ENCODE data around the gene ARHGAP31.

ARHGAP31 gene

GRCh38 chr3:119329551-119329950 is 35.4 kb downstream of the ARHGAP31 start:
- TF ChIP-seq TOX (CRISPR knock-in tag; IDR thresholded peaks at IDR 0.05; ENCODE audit: borderline replicate concordance) (no peak), ZFP3 (CRISPR knock-in tag; IDR thresholded peaks at IDR 0.05) (no peak)
- ATAC-seq, result no peak

- no peak for TF ChIP-seq CSDC2 (CRISPR knock-in tag; IDR thresholded peaks at IDR 0.05)
- no peak for TF ChIP-seq ZNF70 (CRISPR knock-in tag; IDR thresholded peaks at IDR 0.05)
- TF ChIP-seq ISL1 (CRISPR knock-in tag; IDR thresholded peaks at IDR 0.05), result no peak
- TF ChIP-seq ZFP3 (CRISPR knock-in tag; IDR thresholded peaks at IDR 0.05), result no peak
- no peak for TF ChIP-seq TCF4 (CRISPR knock-in tag; IDR thresholded peaks at IDR 0.05; ENCODE audit: borderline replicate concordance)
- no peak for TF ChIP-seq ESRRG (CRISPR knock-in tag; IDR thresholded peaks at IDR 0.05)
- no peak for TF ChIP-seq ZNF565 (CRISPR knock-in tag; conservative IDR thresholded peaks at IDR 0.05; ENCODE audit: low read depth)
- no peak for TF ChIP-seq TOX (CRISPR knock-in tag; IDR thresholded peaks at IDR 0.05; ENCODE audit: borderline replicate concordance)
- TF ChIP-seq PPARA (CRISPR knock-in tag; IDR thresholded peaks at IDR 0.05; ENCODE audit: borderline replicate concordance), result no peak
- TF ChIP-seq OSR1 (CRISPR knock-in tag; IDR thresholded peaks at IDR 0.05), result no peak
- no peak for TF ChIP-seq PATZ1 (CRISPR knock-in tag; IDR thresholded peaks at IDR 0.05; ENCODE audit: borderline replicate concordance)
- no peak for TF ChIP-seq BACH2 (CRISPR knock-in tag; IDR thresholded peaks at IDR 0.05; ENCODE audit: borderline replicate concordance)
- no peak for TF ChIP-seq POU6F1 (CRISPR knock-in tag; IDR thresholded peaks at IDR 0.05; ENCODE audit: borderline replicate concordance, low read depth)
- no peak for TF ChIP-seq TSHZ2 (CRISPR knock-in tag; IDR thresholded peaks at IDR 0.05)
- no peak for TF ChIP-seq ZC3H10 (CRISPR knock-in tag; IDR thresholded peaks at IDR 0.05)
- TF ChIP-seq RARB (CRISPR knock-in tag; IDR thresholded peaks at IDR 0.05), result no peak
- no peak for TF ChIP-seq ZNF8 (CRISPR knock-in tag; IDR thresholded peaks at IDR 0.05)
- ATAC-seq, result no peak
These were observed 36.0 kb downstream of the ARHGAP31 start for GRCh38 chr3:119330181-119330580.

GRCh38 chr3:119330858-119331257 is 36.7 kb downstream of the ARHGAP31 start:
- no peak for ATAC-seq
- TF ChIP-seq TSHZ2 (CRISPR knock-in tag; IDR thresholded peaks at IDR 0.05) (peak; percentile 18; the same call in 1 of the 2 replicates), POU6F1 (CRISPR knock-in tag; IDR thresholded peaks at IDR 0.05; ENCODE audit: borderline replicate concordance, low read depth) (no peak), ARNTL (CRISPR knock-in tag; IDR thresholded peaks at IDR 0.05; ENCODE audit: borderline replicate concordance, low read depth) (no peak), ISL1 (CRISPR knock-in tag; IDR thresholded peaks at IDR 0.05) (no peak), RARB (CRISPR knock-in tag; IDR thresholded peaks at IDR 0.05) (no peak)

All from SK-N-SH treated with all-trans-retinoic acid at 6 μM for 48 hours (cell line).